Cardiac muscle cell (in vitro differentiated cells and primary cell): ENCODE data around the gene SLC6A6. TPM values are rescaled to one million over a fixed set of nuclear protein-coding genes. Genes with fewer than 3 reads are reported as not detected.

Experiments used
- DNase-seq, 2 donors: peaks; one replicate each; pipeline versions ENCODE4 v3.0.0 to v3.0.0-alpha.2; 2010 to 2017; ENCODE audit warnings: low read depth in 1 of 2, low spot score in 1 of 2
- H3K27ac ChIP-seq: fragments of 200-600 bp; sonication (generic); 2 replicates; pipeline ENCODE4 v1.5.1; 2016
- H3K27me3 ChIP-seq: fragments of 200-600 bp; sonication (generic); 2 replicates; pipeline ENCODE4 v1.6.0; 2016; ENCODE audit warnings: control low read depth
- H3K36me3 ChIP-seq: fragments of 200-600 bp; sonication (generic); 2 replicates; pipeline ENCODE4 v1.5.1; 2016; ENCODE audit warnings: control low read depth
- H3K4me1 ChIP-seq: fragments of 200-600 bp; sonication (generic); 2 replicates; pipeline ENCODE4 v1.8.1; 2017; ENCODE audit warnings: low read depth, mild to moderate bottlenecking, mixed run types
- H3K4me3 ChIP-seq: fragments of 200-600 bp; sonication (generic); 2 replicates; pipeline ENCODE4 v1.5.1; 2016; ENCODE audit warnings: mild to moderate bottlenecking
- H3K9me3 ChIP-seq: fragments of 200-600 bp; sonication (generic); 2 replicates; pipeline ENCODE4 v1.5.1; 2017; ENCODE audit warnings: low read depth, mild to moderate bottlenecking, control low read depth
- polyA plus RNA-seq: library from polyadenylated mRNA; unstranded; fragments of >200 nt; fragmentation: Nextera tagmentation; extraction: Ambion mirVana; gene quantifications from 2 replicates; pipeline ENCODE4 v1.2.1, GENCODE V29; 2016
- total RNA-seq: library from RNA; depleted of rRNA; stranded (reverse); fragments of >200 nt; gene quantifications from 2 replicates; pipeline ENCODE4 v1.2.3, GENCODE V29; 2016
- TF ChIP-seq, protein P1 (sequence below): IDR thresholded peaks from 2 replicates; pipeline ENCODE4 v1.5.1; 2012; ENCODE audit warnings: low read depth, mild to moderate bottlenecking, low read length

SLC6A6 gene
- total and polyA plus RNA-seq, 2 experiments from 2014 or later: 5.4 to 19.7 TPM

DNA sequence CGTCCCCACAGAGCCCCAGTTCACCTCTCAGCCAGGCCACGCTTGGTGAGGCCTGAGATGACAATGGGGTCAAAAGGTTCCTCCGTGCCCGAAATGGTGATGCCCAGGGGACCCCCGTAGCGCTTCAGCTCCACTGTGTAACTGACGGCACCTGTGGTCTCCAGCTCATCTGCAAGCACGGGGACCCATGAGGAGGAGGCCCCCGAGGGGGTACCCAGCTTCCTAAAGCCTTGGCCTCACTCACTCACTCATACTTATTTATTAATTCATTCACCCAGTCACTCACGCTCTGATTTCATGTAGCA, 107.3 kb downstream of the SLC6A6 start:
- H3K4me3 ChIP-seq: no peak overlapping the region
- H3K27ac ChIP-seq: no peak overlapping the region
- no peaks in the 10 kb centered on the region for H3K36me3 ChIP-seq
- DNase-seq: no peak
- H3K27me3 ChIP-seq: no peaks in the 10 kb centered on the region
- H3K4me1 ChIP-seq: no peaks in the 10 kb centered on the region
- TF ChIP-seq, protein P1, sequence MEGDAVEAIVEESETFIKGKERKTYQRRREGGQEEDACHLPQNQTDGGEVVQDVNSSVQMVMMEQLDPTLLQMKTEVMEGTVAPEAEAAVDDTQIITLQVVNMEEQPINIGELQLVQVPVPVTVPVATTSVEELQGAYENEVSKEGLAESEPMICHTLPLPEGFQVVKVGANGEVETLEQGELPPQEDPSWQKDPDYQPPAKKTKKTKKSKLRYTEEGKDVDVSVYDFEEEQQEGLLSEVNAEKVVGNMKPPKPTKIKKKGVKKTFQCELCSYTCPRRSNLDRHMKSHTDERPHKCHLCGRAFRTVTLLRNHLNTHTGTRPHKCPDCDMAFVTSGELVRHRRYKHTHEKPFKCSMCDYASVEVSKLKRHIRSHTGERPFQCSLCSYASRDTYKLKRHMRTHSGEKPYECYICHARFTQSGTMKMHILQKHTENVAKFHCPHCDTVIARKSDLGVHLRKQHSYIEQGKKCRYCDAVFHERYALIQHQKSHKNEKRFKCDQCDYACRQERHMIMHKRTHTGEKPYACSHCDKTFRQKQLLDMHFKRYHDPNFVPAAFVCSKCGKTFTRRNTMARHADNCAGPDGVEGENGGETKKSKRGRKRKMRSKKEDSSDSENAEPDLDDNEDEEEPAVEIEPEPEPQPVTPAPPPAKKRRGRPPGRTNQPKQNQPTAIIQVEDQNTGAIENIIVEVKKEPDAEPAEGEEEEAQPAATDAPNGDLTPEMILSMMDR: no peak
- no peaks in the 10 kb centered on the region for H3K9me3 ChIP-seq

- Histone ChIP-seq H3K27ac (no peak overlapping the region), H3K4me1 (no peaks in the 10 kb centered on the region), H3K4me3 (no peak overlapping the region), H3K9me3 (no peaks in the 10 kb centered on the region), H3K27me3 (no peaks in the 10 kb centered on the region), H3K36me3 (no peaks in the 10 kb centered on the region)
- TF ChIP-seq, protein P1: no peak
- no peak for DNase-seq
These were observed 108.6 kb downstream of the SLC6A6 start for GRCh38 chr3:14510838-14511622.

- Histone ChIP-seq H3K4me1 (no peaks in the 10 kb centered on the region), H3K9me3 (no peaks in the 10 kb centered on the region), H3K27ac (no peak overlapping the region), H3K36me3 (no peaks in the 10 kb centered on the region), H3K4me3 (no peak overlapping the region), H3K27me3 (no peaks in the 10 kb centered on the region)
- TF ChIP-seq, protein P1: no peak
- DNase-seq: no peak
These were observed 109.3 kb downstream of the SLC6A6 start for GRCh38 chr3:14511623-14512280.

- H3K4me3 ChIP-seq: no peak overlapping the region
- TF ChIP-seq, protein P1: no peak
- no peak overlapping the region for H3K27ac ChIP-seq
- no peaks in the 10 kb centered on the region for H3K9me3 ChIP-seq
- no peaks in the 10 kb centered on the region for H3K4me1 ChIP-seq
- no peaks in the 10 kb centered on the region for H3K36me3 ChIP-seq
- no peaks in the 10 kb centered on the region for H3K27me3 ChIP-seq
- DNase-seq: no peak
These were observed 110.0 kb downstream of the SLC6A6 start for GRCh38 chr3:14512281-14512941.

- no peak for DNase-seq
- Histone ChIP-seq H3K36me3 (no peaks in the 10 kb centered on the region), H3K9me3 (no peaks in the 10 kb centered on the region), H3K27ac (no peak overlapping the region), H3K4me3 (no peak overlapping the region), H3K4me1 (no peaks in the 10 kb centered on the region), H3K27me3 (no peaks in the 10 kb centered on the region)
- TF ChIP-seq, protein P1: no peak
These were observed 110.5 kb downstream of the SLC6A6 start for GRCh38 chr3:14512942-14513327.
